Lung (tissue), 12 donors: ENCODE measurements around the gene PTGIS. TPM values are rescaled to one million over a fixed set of nuclear protein-coding genes. Genes with fewer than 3 reads are reported as not detected.

Experiments used
- ATAC-seq: fragments of 200-7000 bp; cut with Tn5 transposase; one replicate; pipeline ENCODE4 v1.9.1; 2020; ENCODE audit warnings: moderate number of reproducible peaks; ENCODE audit not compliant: insufficient read depth, low FRiP score
- DNase-seq, 3 donors: peaks; one replicate each; pipeline ENCODE4 v3.0.0-alpha.2; 2013 to 2017
- H3K27ac ChIP-seq, 2 donors: one replicate each; pipeline ENCODE4 v1.5.1; 2013; ENCODE audit warnings: mild to moderate bottlenecking in 2 of 2, moderate library complexity in 2 of 2, control low read depth in 1 of 2, inconsistent platforms in 1 of 2, low read depth in 1 of 2, low read length in 1 of 2
- H3K27me3 ChIP-seq, 3 donors: one replicate each; pipeline ENCODE4 v1.5.1; 2013; ENCODE audit warnings: low read length in 2 of 3; ENCODE audit not compliant: control insufficient read depth in 3 of 3, insufficient read depth in 3 of 3
- H3K36me3 ChIP-seq, 4 donors: one replicate each; pipeline ENCODE4 v1.5.1; 2013; ENCODE audit warnings: low read length in 4 of 4, mild to moderate bottlenecking in 1 of 4, moderate library complexity in 1 of 4; ENCODE audit not compliant: control insufficient read depth in 4 of 4, insufficient read depth in 4 of 4
- H3K4me1 ChIP-seq, 5 donors: one replicate each; pipeline ENCODE4 v1.5.1; 2013; ENCODE audit warnings: low read length in 5 of 5, mild to moderate bottlenecking in 2 of 5, moderate library complexity in 1 of 5; ENCODE audit not compliant: control insufficient read depth in 5 of 5, insufficient read depth in 5 of 5
- H3K4me3 ChIP-seq: one replicate; pipeline ENCODE4 v1.5.1; 2013; ENCODE audit warnings: mild to moderate bottlenecking, control low read depth, moderate library complexity
- H3K9ac ChIP-seq, 2 donors: one replicate each; pipeline ENCODE4 v1.5.1; 2013; ENCODE audit warnings: low read length in 2 of 2, control low read depth in 1 of 2; ENCODE audit not compliant: insufficient read depth in 1 of 2
- H3K9me3 ChIP-seq, 4 donors: one replicate each; pipeline ENCODE4 v1.5.1; 2013; ENCODE audit warnings: low read length in 3 of 4, mild to moderate bottlenecking in 1 of 4, moderate library complexity in 1 of 4; ENCODE audit not compliant: control insufficient read depth in 4 of 4, insufficient read depth in 3 of 4
- WGBS, 2 donors: extraction: QIAGEN DNeasy Blood & Tissue Kit; methylation state at CpG; one replicate each; pipeline ENCODE4 v1.1.7; 2013; 5-methylcytosine and 5-hydroxymethylcytosine counted together
- polyA plus RNA-seq, 2 donors: library from polyadenylated mRNA; stranded (reverse); fragments of 200-250 nt; gene quantifications; one replicate each; pipeline ENCODE4 v1.2.1, GENCODE V29; 2013
- total RNA-seq, 2 donors: library from RNA; depleted of rRNA in 1 of 2; stranded (reverse); fragments of >200 nt in 1 of 2; gene quantifications; one replicate each; pipeline ENCODE4 v1.2.1, GENCODE V29; 2014 to 2021
- TF ChIP-seq, protein P1 (sequence below): IDR thresholded peaks from 2 replicates; pipeline ENCODE4 v1.5.1; 2012; ENCODE audit warnings: mild to moderate bottlenecking; ENCODE audit errors: control extremely low read depth, extremely low read depth
- donor health status: control.
- donor health status: control.
- donor health status: Bipolar disorder and iron deficiency.
- donor health status: healthy.
- donor health status: DM: yes; HTN: yes; CAD: no.

PTGIS gene
- total and polyA plus RNA-seq, 4 donors: 5.3 to 43.8 (median 14.9) TPM

- Histone ChIP-seq H3K9ac (no peak overlapping the region), H3K27ac (no peak overlapping the region), H3K9me3 (peaks cover 0 to 5% (median 0%) of the 10 kb centered on the region in 4 donors), H3K27me3 (peaks cover 0 to 26% (median 4%) of the 10 kb centered on the region in 3 donors), H3K4me3 (no peak overlapping the region), H3K36me3 (no peaks in the 10 kb centered on the region), H3K4me1 (no peaks in the 10 kb centered on the region)
- WGBS, 2 donors: 62 to 73% methylated on average over 3 of the region's 3 CpGs
- TF ChIP-seq, protein P1, sequence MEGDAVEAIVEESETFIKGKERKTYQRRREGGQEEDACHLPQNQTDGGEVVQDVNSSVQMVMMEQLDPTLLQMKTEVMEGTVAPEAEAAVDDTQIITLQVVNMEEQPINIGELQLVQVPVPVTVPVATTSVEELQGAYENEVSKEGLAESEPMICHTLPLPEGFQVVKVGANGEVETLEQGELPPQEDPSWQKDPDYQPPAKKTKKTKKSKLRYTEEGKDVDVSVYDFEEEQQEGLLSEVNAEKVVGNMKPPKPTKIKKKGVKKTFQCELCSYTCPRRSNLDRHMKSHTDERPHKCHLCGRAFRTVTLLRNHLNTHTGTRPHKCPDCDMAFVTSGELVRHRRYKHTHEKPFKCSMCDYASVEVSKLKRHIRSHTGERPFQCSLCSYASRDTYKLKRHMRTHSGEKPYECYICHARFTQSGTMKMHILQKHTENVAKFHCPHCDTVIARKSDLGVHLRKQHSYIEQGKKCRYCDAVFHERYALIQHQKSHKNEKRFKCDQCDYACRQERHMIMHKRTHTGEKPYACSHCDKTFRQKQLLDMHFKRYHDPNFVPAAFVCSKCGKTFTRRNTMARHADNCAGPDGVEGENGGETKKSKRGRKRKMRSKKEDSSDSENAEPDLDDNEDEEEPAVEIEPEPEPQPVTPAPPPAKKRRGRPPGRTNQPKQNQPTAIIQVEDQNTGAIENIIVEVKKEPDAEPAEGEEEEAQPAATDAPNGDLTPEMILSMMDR: no peak
- DNase-seq: no peak
- no peak for ATAC-seq
These were observed 90.7 kb downstream of the PTGIS start for GRCh38 chr20:49477200-49477599.

GRCh38 chr20:49476016-49476355 is 92.0 kb downstream of the PTGIS start:
- no peak for ATAC-seq
- 67 to 79% methylated on average over 7 of the region's 7 CpGs for WGBS, 2 donors
- H3K9me3 ChIP-seq: peaks cover 0 to 2% (median 0%) of the 10 kb centered on the region in 4 donors
- H3K27me3 ChIP-seq: peaks cover 0 to 29% (median 4%) of the 10 kb centered on the region in 3 donors
- no peaks in the 10 kb centered on the region for H3K36me3 ChIP-seq
- no peak for DNase-seq
- H3K4me3 ChIP-seq: no peak overlapping the region
- no peak overlapping the region for H3K9ac ChIP-seq
- TF ChIP-seq, protein P1: no peak
- H3K4me1 ChIP-seq: no peaks in the 10 kb centered on the region
- H3K27ac ChIP-seq: no peak overlapping the region

DNA sequence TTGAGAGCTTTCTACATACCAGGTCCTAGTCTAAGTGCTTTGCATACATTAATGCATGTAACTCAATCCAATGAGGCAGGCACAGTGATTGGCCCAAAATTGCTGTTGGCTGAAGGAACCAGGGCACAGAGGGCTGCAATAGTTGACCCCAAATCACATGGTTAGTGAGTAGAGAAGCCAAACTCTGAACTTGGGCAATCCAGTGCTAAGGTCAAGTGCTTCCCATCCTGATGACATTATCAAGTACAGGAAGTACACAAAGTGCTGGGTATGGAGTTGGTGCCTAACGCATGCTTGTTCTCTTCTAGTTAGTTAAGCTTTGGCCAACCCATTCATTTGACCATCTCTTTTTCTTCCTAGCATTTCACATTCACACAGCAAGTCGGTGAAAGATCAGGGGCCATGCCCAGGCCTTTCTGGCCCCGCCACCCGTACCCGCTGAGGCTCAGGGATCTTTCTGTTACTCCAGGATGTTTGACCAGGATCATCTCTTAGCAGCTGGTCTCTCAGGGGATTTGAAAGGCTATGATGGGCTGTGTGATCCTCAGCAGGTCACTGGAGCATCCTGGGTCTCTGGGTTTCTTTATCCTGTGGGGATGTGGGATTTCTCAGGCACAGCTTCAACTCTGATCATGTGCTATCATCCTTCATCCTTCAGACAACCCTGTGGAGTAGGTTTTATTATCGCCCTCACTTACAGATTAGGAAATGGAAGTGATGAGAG is 92.5 kb downstream of the PTGIS start:
- no peak overlapping the region for H3K9ac ChIP-seq
- TF ChIP-seq, protein P1: no peak
- 87 to 90% methylated on average over 6 of the region's 6 CpGs for WGBS, 2 donors
- peaks cover 0 to 2% (median 0%) of the 10 kb centered on the region in 4 donors for H3K9me3 ChIP-seq
- no peak overlapping the region for H3K4me3 ChIP-seq
- DNase-seq (no peak), ATAC-seq (no peak)
- no peak overlapping the region for H3K27ac ChIP-seq
- H3K4me1 ChIP-seq: no peaks in the 10 kb centered on the region
- peaks cover 0 to 35% (median 4%) of the 10 kb centered on the region in 3 donors for H3K27me3 ChIP-seq
- H3K36me3 ChIP-seq: no peaks in the 10 kb centered on the region

- Histone ChIP-seq H3K9ac (no peak overlapping the region), H3K4me1 (no peaks in the 10 kb centered on the region), H3K36me3 (no peaks in the 10 kb centered on the region), H3K4me3 (no peak overlapping the region), H3K27me3 (peaks cover 0 to 23% (median 0%) of the 10 kb centered on the region in 3 donors), H3K9me3 (peaks cover 0 to 2% (median 0%) of the 10 kb centered on the region in 4 donors), H3K27ac (no peak overlapping the region)
- DNase-seq (no peak), ATAC-seq (no peak)
- 64 to 74% methylated on average over 5 of the region's 5 CpGs for WGBS, 2 donors
- TF ChIP-seq, protein P1: no peak
These were observed 96.5 kb downstream of the PTGIS start for GRCh38 chr20:49471397-49471796.
